NB4 (cell line): ENCODE measurements around the gene EFHC2.
"Not testable (repeated sequence)": the region's sequence is repeated elsewhere in the genome, so short reads cannot be mapped to it uniquely, and the experiment has no call there.

Experiments used
- POLR2A ChIP-seq: IDR thresholded peaks from 2 replicates; pipeline ENCODE4 v1.6.1; 2011; ENCODE audit warnings: mild to moderate bottlenecking; ENCODE audit not compliant: insufficient read length; ENCODE audit errors: extremely low read depth
- TF ChIP-seq, protein P1 (sequence below): IDR thresholded peaks from one replicate; pipeline ENCODE4 v1.5.1; 2012; ENCODE audit warnings: low read depth, low read length

GRCh38 chrX:44252688-44253574 is 90.5 kb downstream of the EFHC2 start:
- TF ChIP-seq POLR2A, result not testable (repeated sequence)
- TF ChIP-seq, protein P1, sequence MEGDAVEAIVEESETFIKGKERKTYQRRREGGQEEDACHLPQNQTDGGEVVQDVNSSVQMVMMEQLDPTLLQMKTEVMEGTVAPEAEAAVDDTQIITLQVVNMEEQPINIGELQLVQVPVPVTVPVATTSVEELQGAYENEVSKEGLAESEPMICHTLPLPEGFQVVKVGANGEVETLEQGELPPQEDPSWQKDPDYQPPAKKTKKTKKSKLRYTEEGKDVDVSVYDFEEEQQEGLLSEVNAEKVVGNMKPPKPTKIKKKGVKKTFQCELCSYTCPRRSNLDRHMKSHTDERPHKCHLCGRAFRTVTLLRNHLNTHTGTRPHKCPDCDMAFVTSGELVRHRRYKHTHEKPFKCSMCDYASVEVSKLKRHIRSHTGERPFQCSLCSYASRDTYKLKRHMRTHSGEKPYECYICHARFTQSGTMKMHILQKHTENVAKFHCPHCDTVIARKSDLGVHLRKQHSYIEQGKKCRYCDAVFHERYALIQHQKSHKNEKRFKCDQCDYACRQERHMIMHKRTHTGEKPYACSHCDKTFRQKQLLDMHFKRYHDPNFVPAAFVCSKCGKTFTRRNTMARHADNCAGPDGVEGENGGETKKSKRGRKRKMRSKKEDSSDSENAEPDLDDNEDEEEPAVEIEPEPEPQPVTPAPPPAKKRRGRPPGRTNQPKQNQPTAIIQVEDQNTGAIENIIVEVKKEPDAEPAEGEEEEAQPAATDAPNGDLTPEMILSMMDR, result not testable (repeated sequence)
